GM12878 (cell line): ENCODE measurements around the gene UBE2E3. TPM values are rescaled to one million over a fixed set of nuclear protein-coding genes. Genes with fewer than 3 reads are reported as not detected.

Experiments
- ATAC-seq: fragments of 200-7000 bp; cut with Tn5 transposase; 3 replicates; pipeline ENCODE4 v1.9.1; 2020; ENCODE audit warnings: mild to moderate bottlenecking, moderate library complexity
- BruUV-seq: library from RNA; stranded (reverse); fragments of 400-500 nt; replicated peaks from 2 replicates; lab custom pipeline; 2021; lab: Mats Ljungman, UMichigan
- CTCF ChIA-PET: fragments of 300-600 bp; sonication (Branson Sonifier 250); formaldehyde crosslinking; extraction: SDS; loops from one replicate; lab custom pipeline; 2021; ENCODE audit warnings: inconsistent platforms; lab: Yijun Ruan, JAX
- POLR2A ChIA-PET: fragments of 350-600 bp; formaldehyde crosslinking; extraction: SDS; loops from one replicate; lab custom pipeline; 2021; ENCODE audit warnings: inconsistent platforms; lab: Charles Lee
- RAD21 ChIA-PET: fragments of 300-600 bp; sonication (Branson Sonifier 250); formaldehyde crosslinking; loops from one replicate; lab custom pipeline; 2023; ENCODE audit warnings: antibody characterized with exemption; ENCODE audit not compliant: unreplicated experiment; lab: Charles Lee
- SMC1A ChIA-PET: fragments of 300-600 bp; sonication (Branson Sonifier 250); formaldehyde crosslinking; loops from one replicate; lab custom pipeline; 2023; ENCODE audit not compliant: unreplicated experiment, uncharacterized antibody; lab: Charles Lee
- DNase-seq: peaks from one replicate; pipeline ENCODE4 v3.0.0-alpha.2; 2011; ENCODE audit warnings: low read depth, low spot score
- FAIRE-seq: peaks from 3 replicates; lab custom pipeline; 2011; peaks lifted over from hg19 to GRCh38; lab: Jason Lieb, UNC
- H2AFZ ChIP-seq: 2 replicates; pipeline ENCODE4 v1.6.0; 2011; ENCODE audit warnings: low read depth, low read length, control low read depth; ENCODE audit not compliant: control insufficient read depth
- H3K27ac ChIP-seq: 2 replicates; pipeline ENCODE4 v1.5.1; 2011; ENCODE audit warnings: control low read depth; ENCODE audit not compliant: control insufficient read depth, insufficient read depth
- H3K27me3 ChIP-seq, 2 experiments: replicated peaks in 1 of 2; 2 replicates each; pipeline versions ENCODE4 v1.6.0 to v1.6.1; 2011; ENCODE audit warnings: low read length in 1 of 2; ENCODE audit not compliant: control insufficient read depth in 2 of 2, insufficient read depth in 2 of 2
- H3K36me3 ChIP-seq, 2 experiments: 2 replicates each; pipeline ENCODE4 v1.5.1; 2011; ENCODE audit warnings: low read length in 1 of 2; ENCODE audit not compliant: control insufficient read depth in 2 of 2, insufficient read depth in 2 of 2
- H3K4me1 ChIP-seq: 2 replicates; pipeline ENCODE4 v1.6.1; 2011; ENCODE audit warnings: mild to moderate bottlenecking, low read length, moderate library complexity, mixed read lengths; ENCODE audit not compliant: control insufficient read depth, insufficient read depth
- H3K4me2 ChIP-seq: 2 replicates; pipeline ENCODE4 v1.6.0; 2011; ENCODE audit warnings: control low read depth; ENCODE audit not compliant: control insufficient read depth, insufficient read depth
- H3K4me3 ChIP-seq: fragments of 200-600 bp; sonication (generic); 2 replicates; pipeline ENCODE4 v1.5.1; 2016
- H3K79me2 ChIP-seq: 2 replicates; pipeline ENCODE4 v1.6.0; 2011; ENCODE audit warnings: low read length; ENCODE audit not compliant: control insufficient read depth, insufficient read depth
- H3K9ac ChIP-seq: 2 replicates; pipeline ENCODE4 v1.8.0; 2011; ENCODE audit warnings: low read length, control low read depth, mixed read lengths; ENCODE audit not compliant: control insufficient read depth, insufficient read depth
- H3K9me3 ChIP-seq: replicated peaks from 3 replicates; pipeline ENCODE4 v1.5.1; 2011; ENCODE audit warnings: mild to moderate bottlenecking, low read length; ENCODE audit not compliant: control insufficient read depth, insufficient read depth
- H4K20me1 ChIP-seq: 2 replicates; pipeline ENCODE4 v1.6.0; 2011; ENCODE audit not compliant: control insufficient read depth, insufficient read depth
- BMI1 ChIP-seq: fragments of 450-650 bp; IDR thresholded peaks from 2 replicates; pipeline ENCODE4 v1.6.1; 2016; ENCODE audit warnings: mild to moderate bottlenecking, moderate library complexity, borderline replicate concordance
- CHD1 ChIP-seq: IDR thresholded peaks from 2 replicates; pipeline ENCODE4 v1.6.1; 2012; ENCODE audit warnings: low read depth, low read length, improper control_type of control experiment
- CREM ChIP-seq: IDR thresholded peaks from 2 replicates; pipeline ENCODE4 v1.6.1; 2014; ENCODE audit warnings: antibody characterized with exemption, low read depth
- FOXK2 ChIP-seq: fragments of 450-650 bp; IDR thresholded peaks from 2 replicates; pipeline ENCODE4 v1.6.1; 2017; ENCODE audit warnings: mild to moderate bottlenecking, moderate library complexity
- FOXM1 ChIP-seq: IDR thresholded peaks from 2 replicates; pipeline ENCODE4 v1.6.1; 2012; ENCODE audit warnings: low read depth, mild to moderate bottlenecking, inconsistent platforms, low read length, moderate library complexity
- GABPA ChIP-seq: IDR thresholded peaks from 2 replicates; pipeline ENCODE4 v1.6.1; 2014; ENCODE audit warnings: antibody characterized with exemption, low read depth, mild to moderate bottlenecking, inconsistent platforms
- HCFC1 ChIP-seq: fragments of 150-350 bp; IDR thresholded peaks from 2 replicates; pipeline ENCODE4 v1.6.1; 2014; ENCODE audit warnings: low read length
- NFIC ChIP-seq: IDR thresholded peaks from 2 replicates; pipeline ENCODE4 v1.6.1; 2012; ENCODE audit warnings: low read depth, mild to moderate bottlenecking, inconsistent platforms, low read length, moderate library complexity
- NFXL1 ChIP-seq: fragments of 450-650 bp; IDR thresholded peaks from 2 replicates; pipeline ENCODE4 v1.6.1; 2017; ENCODE audit warnings: antibody characterized with exemption, mild to moderate bottlenecking, borderline replicate concordance
- NFYB ChIP-seq: IDR thresholded peaks from 2 replicates; pipeline ENCODE4 v1.6.1; 2011; ENCODE audit warnings: low read depth, mild to moderate bottlenecking, low read length, improper control_type of control experiment, moderate library complexity; ENCODE audit not compliant: insufficient read depth
- NR2F1 ChIP-seq: fragments of 450-650 bp; conservative IDR thresholded peaks from 2 replicates; pipeline ENCODE4 v1.6.1; 2017; ENCODE audit warnings: mild to moderate bottlenecking
- NRF1 ChIP-seq: conservative IDR thresholded peaks from 2 replicates; pipeline ENCODE4 v1.6.1; 2011; ENCODE audit warnings: mild to moderate bottlenecking, low read depth, low read length, improper control_type of control experiment
- RAD21 ChIP-seq: IDR thresholded peaks from 2 replicates; pipeline ENCODE4 v1.6.1; 2011; ENCODE audit warnings: mild to moderate bottlenecking, low read depth, low read length, moderate library complexity; ENCODE audit not compliant: insufficient read depth
- RB1 ChIP-seq: fragments of 450-650 bp; formaldehyde crosslinking; IDR thresholded peaks from 2 replicates; pipeline ENCODE4 v1.6.1; 2017; ENCODE audit warnings: mild to moderate bottlenecking, borderline replicate concordance
- SMC3 ChIP-seq: IDR thresholded peaks from 2 replicates; pipeline ENCODE4 v1.6.1; 2011; ENCODE audit warnings: low read length, improper control_type of control experiment, borderline replicate concordance
- TBL1XR1 ChIP-seq: IDR thresholded peaks from 2 replicates; pipeline ENCODE4 v1.6.1; 2012; ENCODE audit warnings: low read depth, low read length, improper control_type of control experiment
- TCF3 ChIP-seq: IDR thresholded peaks from 2 replicates; pipeline ENCODE4 v1.6.1; 2012; ENCODE audit warnings: low read depth, mild to moderate bottlenecking, low read length, borderline replicate concordance; ENCODE audit not compliant: insufficient read depth
- TCF7 ChIP-seq: IDR thresholded peaks from 2 replicates; pipeline ENCODE4 v1.6.1; 2014; ENCODE audit warnings: antibody characterized with exemption, borderline replicate concordance
- ZNF207 ChIP-seq: fragments of 450-650 bp; IDR thresholded peaks from 2 replicates; pipeline ENCODE4 v1.6.1; 2014; ENCODE audit warnings: antibody characterized with exemption, mild to moderate bottlenecking, borderline replicate concordance
- ZNF217 ChIP-seq: fragments of 450-650 bp; IDR thresholded peaks from 2 replicates; pipeline ENCODE4 v1.6.1; 2017; ENCODE audit warnings: antibody characterized with exemption, mild to moderate bottlenecking
- ZSCAN29 ChIP-seq: fragments of 450-650 bp; IDR thresholded peaks from 2 replicates; pipeline ENCODE4 v1.6.1; 2017; ENCODE audit warnings: mild to moderate bottlenecking, moderate library complexity
- in situ Hi-C: fragments of 300-500 bp; cut with MboI; formaldehyde crosslinking; loops from 9 replicates; pipeline ENCODE4 v1.14.3; 2018; ENCODE audit warnings: mixed read lengths
- intact Hi-C: fragments of 100-400 bp; cut with micrococcal nuclease; formaldehyde crosslinking; loops from one replicate; pipeline ENCODE4 v1.14.2; 2022; ENCODE audit not compliant: unreplicated experiment
- polyA plus RNA-seq, 11 experiments: library from polyadenylated mRNA; depleted of rRNA in 4 of 11; unstranded in 6 of 11; stranded (reverse) in 5 of 11; fragments of >200 nt; fragmentation: Nextera tagmentation in 4 of 11; fragmentation: Illumina TruSeq in 1 of 11; extraction: Ambion mirVana in 4 of 11; extraction: Trizol in 1 of 11; gene quantifications; 1 replicate in 1 of 11; 2 replicates in 10 of 11; pipeline versions ENCODE4 v1.2.1 to v1.2.3, GENCODE V29; 2011 to 2016; ENCODE audit warnings: inconsistent platforms in 2 of 11, missing spikeins in 2 of 11, low read depth in 1 of 11
- total RNA-seq, 4 experiments: library from RNA; depleted of rRNA in 3 of 4; stranded (reverse); fragments of >200 nt in 3 of 4; fragmentation: Illumina TruSeq in 1 of 4; extraction: Trizol in 1 of 4; gene quantifications; 2 replicates each; pipeline versions ENCODE4 v1.2.1 to v1.2.3, GENCODE V29; 2013 to 2021
- TF ChIP-seq, protein P1 (sequence below): fragments of 450-650 bp; IDR thresholded peaks from 2 replicates; pipeline ENCODE4 v1.6.1; 2018; ENCODE audit warnings: borderline replicate concordance, mild to moderate bottlenecking; ENCODE audit not compliant: partially characterized antibody

UBE2E3 gene
- total and polyA plus RNA-seq, 10 of the 15 experiments (the other 5 are each of a cell fraction or from before 2014, with no cell fraction given), result 14.9 to 50.0 (median 26.2) TPM

DNA sequence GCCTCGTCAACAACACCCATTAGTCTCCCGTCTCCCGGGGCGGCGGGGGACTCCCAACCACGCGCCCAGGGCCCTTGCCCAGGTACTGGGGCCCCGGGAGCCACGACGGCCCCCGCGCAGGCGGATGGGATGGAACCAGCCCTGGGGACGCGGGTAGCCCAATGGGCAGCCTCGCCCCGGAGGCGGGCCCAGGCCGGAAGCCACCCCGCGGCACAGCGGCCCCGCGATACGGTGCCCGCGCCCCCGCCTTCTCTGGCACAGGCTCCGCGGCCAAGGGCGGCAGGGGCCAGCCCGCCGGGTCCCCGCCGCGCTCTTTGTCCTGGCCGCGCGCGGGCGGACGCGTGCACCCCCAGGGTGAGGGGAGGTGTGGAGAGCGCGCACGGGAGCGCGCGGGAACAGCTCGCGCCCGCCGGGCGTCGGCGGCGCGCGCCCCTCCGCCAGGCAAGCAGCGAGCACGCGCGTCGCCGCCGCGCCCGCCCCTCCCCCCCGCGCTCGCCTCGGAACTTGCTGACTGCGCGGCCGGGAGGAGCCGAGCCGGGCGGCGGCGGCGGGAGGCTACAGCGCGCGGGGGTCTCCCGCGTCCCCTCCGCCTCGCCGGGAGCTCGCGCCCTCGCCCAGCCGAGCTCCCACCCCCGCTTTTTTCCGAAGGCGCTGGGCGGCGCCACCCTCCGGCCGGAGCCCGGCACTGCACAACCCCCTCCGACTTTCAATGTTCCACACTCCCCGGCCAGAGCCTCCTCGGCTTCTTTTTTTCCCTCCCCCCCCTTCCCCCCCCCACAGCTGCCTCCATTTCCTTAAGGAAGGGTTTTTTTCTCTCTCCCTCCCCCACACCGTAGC is at the start of gene UBE2E3 (continued):
- TF ChIP-seq, protein P1, sequence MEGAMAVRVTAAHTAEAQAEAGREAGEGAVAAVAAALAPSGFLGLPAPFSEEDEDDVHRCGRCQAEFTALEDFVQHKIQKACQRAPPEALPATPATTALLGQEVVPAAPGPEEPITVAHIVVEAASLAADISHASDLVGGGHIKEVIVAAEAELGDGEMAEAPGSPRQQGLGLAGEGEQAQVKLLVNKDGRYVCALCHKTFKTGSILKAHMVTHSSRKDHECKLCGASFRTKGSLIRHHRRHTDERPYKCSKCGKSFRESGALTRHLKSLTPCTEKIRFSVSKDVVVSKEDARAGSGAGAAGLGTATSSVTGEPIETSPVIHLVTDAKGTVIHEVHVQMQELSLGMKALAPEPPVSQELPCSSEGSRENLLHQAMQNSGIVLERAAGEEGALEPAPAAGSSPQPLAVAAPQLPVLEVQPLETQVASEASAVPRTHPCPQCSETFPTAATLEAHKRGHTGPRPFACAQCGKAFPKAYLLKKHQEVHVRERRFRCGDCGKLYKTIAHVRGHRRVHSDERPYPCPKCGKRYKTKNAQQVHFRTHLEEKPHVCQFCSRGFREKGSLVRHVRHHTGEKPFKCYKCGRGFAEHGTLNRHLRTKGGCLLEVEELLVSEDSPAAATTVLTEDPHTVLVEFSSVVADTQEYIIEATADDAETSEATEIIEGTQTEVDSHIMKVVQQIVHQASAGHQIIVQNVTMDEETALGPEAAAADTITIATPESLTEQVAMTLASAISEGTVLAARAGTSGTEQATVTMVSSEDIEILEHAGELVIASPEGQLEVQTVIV, result no peak
- TF ChIP-seq GABPA, result no peak
- TF ChIP-seq CREM, result 0 out of 2 replicates have a peak, but pooled peaks have one; percentile 15
- no peak for TF ChIP-seq FOXM1
- TF ChIP-seq NRF1, result no peak
- 0 out of 2 replicates have a peak, but pooled peaks have one; percentile 36 for TF ChIP-seq ZNF207
- peak; percentile 50 for TF ChIP-seq RAD21
- peak; percentile 61 for TF ChIP-seq NR2F1

DNA sequence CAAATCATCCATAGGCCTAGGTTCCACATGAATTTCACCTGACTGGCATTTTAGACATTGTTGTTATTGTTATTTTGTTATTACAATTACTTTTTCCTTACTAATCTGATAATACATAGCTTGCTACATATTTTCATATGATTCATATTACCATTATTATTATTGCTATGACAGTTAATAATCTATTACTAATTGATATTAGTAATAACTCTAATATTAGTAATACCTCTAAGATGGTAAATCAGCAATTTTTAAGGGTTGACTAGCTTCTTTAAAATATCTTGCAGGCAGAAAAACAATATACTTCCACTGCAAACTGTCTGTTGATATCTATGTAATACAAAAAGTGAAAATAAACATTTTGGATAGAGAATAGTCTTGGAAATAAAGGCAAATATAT is 48.6 kb upstream of the UBE2E3 start:
- Histone ChIP-seq H3K9me3 (no peaks in the 10 kb centered on the region; the same call in 2 of the 3 replicates), H4K20me1 (no peaks in the 10 kb centered on the region), H3K4me1 (no peaks in the 10 kb centered on the region), H3K9ac (no peak overlapping the region), H3K36me3 (no peaks in the 10 kb centered on the region), H3K4me2 (no peak overlapping the region), H3K4me3 (no peak overlapping the region), H2AFZ (no peak overlapping the region), H3K79me2 (no peaks in the 10 kb centered on the region), H3K27ac (no peak overlapping the region), H3K27me3 (no peaks in the 10 kb centered on the region)
- ChIA-PET RAD21 (no interaction called here), SMC1A (interaction anchor here (0.7 to 1.8 kb wide), 2 partner anchors 10 to 36 kb away, joined by 3 read pairs; no protein-coding TSS in a partner anchor), CTCF (interaction anchor here (1.0 kb wide), 1 partner anchor 809 kb away, joined by 3 read pairs; no protein-coding TSS in a partner anchor), POLR2A (no interaction called here)
- FAIRE-seq (no peak), ATAC-seq (no peak), DNase-seq (no peak)
- in situ Hi-C loops (no loop called here), intact Hi-C loops (no loop called here)
- no TSS peak for BruUV-seq
- TF ChIP-seq NFIC (no peak), ZNF217 (no peak), TCF3 (no peak), SMC3 (no peak), BMI1 (no peak), NFXL1 (no peak), TBL1XR1 (no peak), NFYB (no peak), TCF7 (no peak), HCFC1 (no peak), CHD1 (no peak), RB1 (no peak), GABPA (no peak), FOXK2 (no peak), ZSCAN29 (no peak)
